ENCODE measurements around the gene SORBS2.

- no peak for TF ChIP-seq ATF3 (CRISPR knock-in tag; conservative IDR thresholded peaks at IDR 0.05)
- TF ChIP-seq CTCF (IDR thresholded peaks at IDR 0.05) = no peak
- TF ChIP-seq ZBTB21 (CRISPR knock-in tag; IDR thresholded peaks at IDR 0.05; ENCODE audit: borderline replicate concordance) = no peak
- no peak for TF ChIP-seq AFF4 (CRISPR knock-in tag; IDR thresholded peaks at IDR 0.05; ENCODE audit: borderline replicate concordance)
- TF ChIP-seq ZNF281 (CRISPR knock-in tag; IDR thresholded peaks at IDR 0.05) = no peak
- no peak for TF ChIP-seq ZNF232 (CRISPR knock-in tag; IDR thresholded peaks at IDR 0.05)
- no peak for TF ChIP-seq USF1 (CRISPR knock-in tag; IDR thresholded peaks at IDR 0.05)
These were observed 74.4 kb downstream of the SORBS2 start for GRCh38 chr4:185737489-185738037.

Measured in WTC11 (cell line).